ENCODE results near the gene RELB.
A peak's percentile ranks its signal among the peaks of the same experiment; 100 is the strongest.

RELB gene

GRCh38 chr19:45001087-45001739, at the start of gene RELB:
RELB (plus strand) TSS chr19:45001464; CDS start chr19:45001580, 116 bp downstream.
- DNase-seq: peak; percentile 98
- Mint-ChIP-seq H3K4me1 (peaks cover 6% of the 10 kb centered on the region), H3K4me3 (peak within 1 kb of the TSS; percentile 95), H3K9me3 (no peaks in the 10 kb centered on the region), H3K27ac (peak within 1 kb of the TSS; percentile 100), H3K27me3 (ENCODE audit: low read depth, poor library complexity) (peaks cover 24% of the 10 kb centered on the region), H3K36me3 (ENCODE audit: low read depth) (no peaks in the 10 kb centered on the region)
- TF ChIP-seq, protein P1, sequence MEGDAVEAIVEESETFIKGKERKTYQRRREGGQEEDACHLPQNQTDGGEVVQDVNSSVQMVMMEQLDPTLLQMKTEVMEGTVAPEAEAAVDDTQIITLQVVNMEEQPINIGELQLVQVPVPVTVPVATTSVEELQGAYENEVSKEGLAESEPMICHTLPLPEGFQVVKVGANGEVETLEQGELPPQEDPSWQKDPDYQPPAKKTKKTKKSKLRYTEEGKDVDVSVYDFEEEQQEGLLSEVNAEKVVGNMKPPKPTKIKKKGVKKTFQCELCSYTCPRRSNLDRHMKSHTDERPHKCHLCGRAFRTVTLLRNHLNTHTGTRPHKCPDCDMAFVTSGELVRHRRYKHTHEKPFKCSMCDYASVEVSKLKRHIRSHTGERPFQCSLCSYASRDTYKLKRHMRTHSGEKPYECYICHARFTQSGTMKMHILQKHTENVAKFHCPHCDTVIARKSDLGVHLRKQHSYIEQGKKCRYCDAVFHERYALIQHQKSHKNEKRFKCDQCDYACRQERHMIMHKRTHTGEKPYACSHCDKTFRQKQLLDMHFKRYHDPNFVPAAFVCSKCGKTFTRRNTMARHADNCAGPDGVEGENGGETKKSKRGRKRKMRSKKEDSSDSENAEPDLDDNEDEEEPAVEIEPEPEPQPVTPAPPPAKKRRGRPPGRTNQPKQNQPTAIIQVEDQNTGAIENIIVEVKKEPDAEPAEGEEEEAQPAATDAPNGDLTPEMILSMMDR (IDR thresholded peaks at IDR 0.05): no peak

GRCh38 chr19:44954278-44954648, 47.0 kb upstream of the RELB start:
- Mint-ChIP-seq H3K4me1 (peaks cover 41% of the 10 kb centered on the region), H3K4me3 (peak overlapping the region; percentile 99), H3K9me3 (no peaks in the 10 kb centered on the region), H3K27ac (peak overlapping the region; percentile 100), H3K36me3 (ENCODE audit: low read depth) (no peaks in the 10 kb centered on the region), H3K27me3 (ENCODE audit: low read depth, poor library complexity) (peaks cover 2% of the 10 kb centered on the region)
- no peak for DNase-seq
- TF ChIP-seq, protein P1 (IDR thresholded peaks at IDR 0.05): no peak

GRCh38 chr19:44954649-44955504, 46.4 kb upstream of the RELB start, which contains the start of gene CLPTM1:
CLPTM1 (plus strand) TSS chr19:44955380; CDS start chr19:44955396, 16 bp downstream.
- Mint-ChIP-seq H3K4me1 (peaks cover 47% of the 10 kb centered on the region), H3K9me3 (no peaks in the 10 kb centered on the region), H3K27me3 (ENCODE audit: low read depth, poor library complexity) (no peaks in the 10 kb centered on the region), H3K27ac (peak within 1 kb of the TSS; percentile 100), H3K36me3 (ENCODE audit: low read depth) (no peaks in the 10 kb centered on the region), H3K4me3 (peak within 1 kb of the TSS; percentile 99)
- TF ChIP-seq, protein P1 (IDR thresholded peaks at IDR 0.05): no peak
- DNase-seq: peak; percentile 97

DNA sequence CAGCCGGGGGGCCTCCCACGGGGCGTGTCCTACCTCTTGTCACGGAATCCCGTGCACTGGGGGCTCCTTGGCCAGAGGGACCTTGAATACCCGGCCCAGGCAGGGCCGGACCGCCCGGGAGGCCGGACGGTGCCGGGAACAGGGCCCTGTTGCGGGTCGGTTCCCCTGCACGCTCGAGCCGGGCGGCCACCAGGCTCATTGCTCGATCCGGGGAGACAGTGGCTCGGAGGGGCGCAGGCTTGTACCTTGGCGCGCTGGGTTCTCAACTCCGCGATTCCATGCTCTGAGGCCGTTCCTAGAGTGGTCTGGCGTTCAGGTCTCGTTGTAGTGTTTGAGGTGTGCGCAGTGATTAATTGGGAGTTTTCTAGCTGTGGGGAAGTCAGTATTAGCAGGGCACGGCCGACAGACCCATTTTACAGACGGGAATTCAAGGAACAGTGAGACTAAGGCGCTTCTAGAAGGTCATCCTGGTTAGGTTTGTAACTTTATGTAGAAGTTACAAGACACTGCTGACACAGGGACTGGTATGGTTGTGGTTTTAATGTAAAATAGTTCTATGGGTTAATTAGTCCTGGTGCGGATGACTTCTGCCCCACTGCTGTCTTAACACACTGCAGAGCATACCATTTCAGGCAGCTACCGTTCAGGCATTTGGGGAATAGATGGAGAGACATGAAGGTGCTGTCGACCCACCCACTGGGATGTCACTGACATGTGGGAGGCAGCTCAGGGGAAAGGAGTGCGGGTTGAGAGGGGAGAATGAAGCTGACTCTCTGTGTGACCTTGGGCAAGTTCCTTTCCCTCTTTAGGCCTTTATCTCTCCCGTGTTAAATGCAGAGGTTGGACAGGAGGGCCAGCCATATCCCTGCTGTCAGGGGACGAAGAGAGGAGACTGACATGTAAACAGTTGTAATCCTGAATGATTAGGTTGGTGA, 45.5 kb upstream of the RELB start:
- Mint-ChIP-seq H3K9me3 (no peaks in the 10 kb centered on the region), H3K4me3 (peak overlapping the region; percentile 99), H3K27ac (peak overlapping the region; percentile 93), H3K27me3 (ENCODE audit: low read depth, poor library complexity) (no peaks in the 10 kb centered on the region), H3K36me3 (ENCODE audit: low read depth) (no peaks in the 10 kb centered on the region), H3K4me1 (peaks cover 54% of the 10 kb centered on the region)
- TF ChIP-seq, protein P1 (IDR thresholded peaks at IDR 0.05): no peak
- no peak for DNase-seq

DNA sequence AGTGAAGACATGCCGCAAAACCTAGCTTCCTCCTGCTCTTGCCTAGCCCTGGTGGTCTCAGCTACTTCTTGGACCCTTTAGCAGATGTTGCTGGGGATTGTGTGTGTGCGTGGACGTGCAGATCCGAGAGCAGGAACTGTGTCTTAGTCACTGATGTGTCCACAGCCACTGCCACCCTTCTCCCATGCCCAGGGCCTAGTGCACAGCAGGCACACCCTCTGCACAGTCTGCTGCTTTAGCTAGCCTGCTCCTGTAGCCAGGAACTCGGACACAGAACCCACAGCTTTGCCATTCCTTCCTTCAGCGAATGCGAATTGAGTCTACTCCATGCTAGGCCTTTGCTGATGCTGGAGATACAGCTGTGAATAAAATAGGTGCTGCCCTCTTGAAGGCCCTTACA, 43.7 kb upstream of the RELB start:
- Mint-ChIP-seq H3K9me3 (no peaks in the 10 kb centered on the region), H3K27ac (peak overlapping the region; percentile 26), H3K36me3 (ENCODE audit: low read depth) (peaks cover 13% of the 10 kb centered on the region), H3K27me3 (ENCODE audit: low read depth, poor library complexity) (no peaks in the 10 kb centered on the region), H3K4me3 (peak overlapping the region; percentile 99), H3K4me1 (peaks cover 54% of the 10 kb centered on the region)
- DNase-seq: no peak
- TF ChIP-seq, protein P1 (IDR thresholded peaks at IDR 0.05): no peak

Measured in nephron progenitor cell (in vitro differentiated cells).